Measurements from ENCODE around the gene TRMT10A.

The TRMT10A gene

GRCh38 chr4:99518601-99519295, 45.1 kb downstream of the TRMT10A start:
- Histone ChIP-seq H3K4me1 (ENCODE audit: insufficient read depth, low read length, severe bottlenecking) (no peaks in the 10 kb centered on the region), H3K4me2 (ENCODE audit: low read length) (no peak overlapping the region), H3K79me2 (ENCODE audit: insufficient read depth, low read length) (no peaks in the 10 kb centered on the region), H3K9ac (ENCODE audit: low read length) (no peak overlapping the region), H4K20me1 (ENCODE audit: insufficient read depth, low read length) (no peaks in the 10 kb centered on the region), H2AFZ (ENCODE audit: low read length) (no peak overlapping the region), H3K4me3 (ENCODE audit: low read depth, low read length, poor library complexity, severe bottlenecking) (no peak overlapping the region), H3K36me3 (ENCODE audit: insufficient read depth, low read length) (no peaks in the 10 kb centered on the region), H3K9me2 (ENCODE audit: low read depth, low read length) (no peaks in the 10 kb centered on the region), H3K9me3 (ENCODE audit: low read length) (no peaks in the 10 kb centered on the region), H3F3A (ENCODE audit: insufficient read depth, low read length) (no peaks in the 10 kb centered on the region), H3K27me3 (ENCODE audit: insufficient read depth, low read length) (no peaks in the 10 kb centered on the region), H3K27ac (ENCODE audit: low read depth, low read length, poor library complexity, severe bottlenecking) (no peak overlapping the region)
- TF ChIP-seq EZH2 (IDR thresholded peaks at IDR 0.05; ENCODE audit: borderline replicate concordance, low read length) = no peak
- TF ChIP-seq CTCF (IDR thresholded peaks at IDR 0.05; ENCODE audit: low read length) = no peak

- H3K9me3 ChIP-seq (ENCODE audit: low read length) = no peaks in the 10 kb centered on the region
- H3K9me2 ChIP-seq (ENCODE audit: low read depth, low read length) = no peaks in the 10 kb centered on the region
- H4K20me1 ChIP-seq (ENCODE audit: insufficient read depth, low read length) = no peaks in the 10 kb centered on the region
- no peaks in the 10 kb centered on the region for H3K79me2 ChIP-seq (ENCODE audit: insufficient read depth, low read length)
- H3K36me3 ChIP-seq (ENCODE audit: insufficient read depth, low read length) = no peaks in the 10 kb centered on the region
- TF ChIP-seq EZH2 (IDR thresholded peaks at IDR 0.05; ENCODE audit: borderline replicate concordance, low read length) (no peak), CTCF (IDR thresholded peaks at IDR 0.05; ENCODE audit: low read length) (no peak)
- H3K4me1 ChIP-seq (ENCODE audit: insufficient read depth, low read length, severe bottlenecking) = no peaks in the 10 kb centered on the region
- H3K27me3 ChIP-seq (ENCODE audit: insufficient read depth, low read length) = no peaks in the 10 kb centered on the region
- H3K4me3 ChIP-seq (ENCODE audit: low read depth, low read length, poor library complexity, severe bottlenecking) = no peak within 1 kb of the TSS
- H3K9ac ChIP-seq (ENCODE audit: low read length) = no peak within 1 kb of the TSS
- no peak within 1 kb of the TSS for H3K27ac ChIP-seq (ENCODE audit: low read depth, low read length, poor library complexity, severe bottlenecking)
- no peaks in the 10 kb centered on the region for H3F3A ChIP-seq (ENCODE audit: insufficient read depth, low read length)
- H2AFZ ChIP-seq (ENCODE audit: low read length) = no peak within 1 kb of the TSS
- no peak within 1 kb of the TSS for H3K4me2 ChIP-seq (ENCODE audit: low read length)
These were observed 53.1 kb downstream of the TRMT10A start, which contains the start of gene C4orf17 for GRCh38 chr4:99510721-99511120. Gene C4orf17, plus strand, starts transcription at chr4:99511021. Its CDS starts 2,061 bp downstream, at chr4:99513082.

- Histone ChIP-seq H3K4me3 (ENCODE audit: low read depth, low read length, poor library complexity, severe bottlenecking) (no peak overlapping the region), H3K9me3 (ENCODE audit: low read length) (no peaks in the 10 kb centered on the region), H3K27me3 (ENCODE audit: insufficient read depth, low read length) (no peaks in the 10 kb centered on the region), H3K27ac (ENCODE audit: low read depth, low read length, poor library complexity, severe bottlenecking) (no peak overlapping the region), H3K36me3 (ENCODE audit: insufficient read depth, low read length) (no peaks in the 10 kb centered on the region), H3K9ac (ENCODE audit: low read length) (no peak overlapping the region), H3K79me2 (ENCODE audit: insufficient read depth, low read length) (no peaks in the 10 kb centered on the region), H3K9me2 (ENCODE audit: low read depth, low read length) (no peaks in the 10 kb centered on the region), H3F3A (ENCODE audit: insufficient read depth, low read length) (no peaks in the 10 kb centered on the region), H2AFZ (ENCODE audit: low read length) (no peak overlapping the region), H4K20me1 (ENCODE audit: insufficient read depth, low read length) (no peaks in the 10 kb centered on the region), H3K4me2 (ENCODE audit: low read length) (no peak overlapping the region), H3K4me1 (ENCODE audit: insufficient read depth, low read length, severe bottlenecking) (no peaks in the 10 kb centered on the region)
- TF ChIP-seq CTCF (IDR thresholded peaks at IDR 0.05; ENCODE audit: low read length) (no peak), EZH2 (IDR thresholded peaks at IDR 0.05; ENCODE audit: borderline replicate concordance, low read length) (no peak)
These were observed 56.1 kb downstream of the TRMT10A start for GRCh38 chr4:99507762-99508161.
